Measurements from ENCODE around the gene CLTB.

The CLTB gene

GRCh38 chr5:176382721-176383120, 33.6 kb downstream of the CLTB start:
- DNase-seq (ENCODE audit: low spot score) = no peak

GRCh38 chr5:176381979-176382378, 34.4 kb downstream of the CLTB start:
- DNase-seq (ENCODE audit: low spot score) = no peak

- no peak for DNase-seq (ENCODE audit: low spot score)
Measured at GRCh38 chr5:176381423-176381822, 34.9 kb downstream of the CLTB start.

- no peak for DNase-seq (ENCODE audit: low spot score)
Measured at GRCh38 chr5:176379881-176380280, 36.5 kb downstream of the CLTB start.

GRCh38 chr5:176373100-176373818, 43.1 kb downstream of the CLTB start:
- DNase-seq (ENCODE audit: low spot score) = no peak

- DNase-seq (ENCODE audit: low spot score) = no peak
Measured at GRCh38 chr5:176371621-176372539, 44.5 kb downstream of the CLTB start.

- DNase-seq (ENCODE audit: low spot score) = no peak
Measured at GRCh38 chr5:176369934-176370711, 46.2 kb downstream of the CLTB start.

- no peak for DNase-seq (ENCODE audit: low spot score)
Measured at GRCh38 chr5:176368726-176369125, 47.6 kb downstream of the CLTB start.

- no peak for DNase-seq (ENCODE audit: low spot score)
Measured at GRCh38 chr5:176366232-176366894, 50.0 kb downstream of the CLTB start.

GRCh38 chr5:176365351-176366231, 50.7 kb downstream of the CLTB start, which contains the start of gene ARL10:
ARL10 (plus strand) TSS chr5:176365487; CDS start chr5:176365564, 77 bp downstream.
- peak; percentile 54 for DNase-seq (ENCODE audit: low spot score)

GRCh38 chr5:176364765-176365350, 51.5 kb downstream of the CLTB start:
- DNase-seq (ENCODE audit: low spot score) = no peak

GRCh38 chr5:176362233-176362490, 54.2 kb downstream of the CLTB start:
- no peak for DNase-seq (ENCODE audit: low spot score)

GRCh38 chr5:176361437-176362232, 54.7 kb downstream of the CLTB start, which contains the start of gene KIAA1191:
KIAA1191 (minus strand) TSS chr5:176361764; CDS start chr5:176359508, 2,256 bp downstream.
- peak; percentile 96 for DNase-seq (ENCODE audit: low spot score)

- DNase-seq (ENCODE audit: low spot score) = no peak
Measured at GRCh38 chr5:176360894-176361436, 55.4 kb downstream of the CLTB start.

GRCh38 chr5:176359658-176360057, 56.7 kb downstream of the CLTB start:
- DNase-seq (ENCODE audit: low spot score) = no peak

GRCh38 chr5:176356179-176356566, 60.2 kb downstream of the CLTB start:
- DNase-seq (ENCODE audit: low spot score) = no peak

GRCh38 chr5:176355400-176356178, 60.8 kb downstream of the CLTB start:
- DNase-seq (ENCODE audit: low spot score) = no peak

GRCh38 chr5:176353533-176353932, 62.8 kb downstream of the CLTB start:
- no peak for DNase-seq (ENCODE audit: low spot score)
